Smooth muscle cell (in vitro differentiated cells): ENCODE measurements around the gene ACO2. TPM values are rescaled to one million over a fixed set of nuclear protein-coding genes. Genes with fewer than 3 reads are reported as not detected.

Experiments
- DNase-seq: peaks from one replicate; lab custom pipeline; 2025; ENCODE audit not compliant: unreplicated experiment; lab: John Stamatoyannopoulos, UW
- H2AFZ ChIP-seq: fragments of 200-600 bp; sonication (generic); 2 replicates; pipeline ENCODE4 v1.6.0; 2016; ENCODE audit warnings: antibody characterized with exemption, low read depth, mild to moderate bottlenecking
- H3F3A ChIP-seq: fragments of 200-600 bp; sonication (generic); 2 replicates; pipeline ENCODE4 v1.6.0; 2017; ENCODE audit warnings: antibody characterized with exemption, low read depth
- H3K27ac ChIP-seq: fragments of 200-600 bp; sonication (generic); 2 replicates; pipeline ENCODE4 v1.5.1; 2016; ENCODE audit warnings: low read depth, mild to moderate bottlenecking
- H3K27me3 ChIP-seq: fragments of 200-600 bp; sonication (generic); 2 replicates; pipeline ENCODE4 v1.6.1; 2016; ENCODE audit warnings: low read depth, mild to moderate bottlenecking
- H3K36me3 ChIP-seq: fragments of 200-600 bp; sonication (generic); 2 replicates; pipeline ENCODE4 v1.5.1; 2016; ENCODE audit warnings: low read depth
- H3K4me1 ChIP-seq: fragments of 200-600 bp; sonication (generic); 2 replicates; pipeline ENCODE4 v1.5.1; 2016; ENCODE audit warnings: low read depth
- H3K4me2 ChIP-seq: fragments of 200-600 bp; sonication (generic); 2 replicates; pipeline ENCODE4 v1.6.0; 2016; ENCODE audit warnings: mild to moderate bottlenecking
- H3K4me3 ChIP-seq: fragments of 200-600 bp; sonication (generic); 2 replicates; pipeline ENCODE4 v1.5.1; 2016; ENCODE audit warnings: mild to moderate bottlenecking
- H3K79me2 ChIP-seq: fragments of 200-600 bp; sonication (generic); 2 replicates; pipeline ENCODE4 v1.6.0; 2016; ENCODE audit warnings: low read depth, mild to moderate bottlenecking
- H3K9ac ChIP-seq: fragments of 200-600 bp; sonication (generic); 2 replicates; pipeline ENCODE4 v1.6.0; 2016; ENCODE audit warnings: low read depth
- H3K9me3 ChIP-seq: fragments of 200-600 bp; sonication (generic); replicated peaks from 2 replicates; pipeline ENCODE4 v1.5.1; 2016; ENCODE audit warnings: low read depth
- H4K20me1 ChIP-seq: fragments of 200-600 bp; sonication (generic); 2 replicates; pipeline ENCODE4 v1.6.0; 2016; ENCODE audit warnings: low read depth
- CTCF ChIP-seq: fragments of 200-600 bp; sonication (generic); IDR thresholded peaks from 2 replicates; pipeline ENCODE4 v1.5.1; 2017; ENCODE audit warnings: borderline replicate concordance, mild to moderate bottlenecking, antibody characterized with exemption; ENCODE audit not compliant: insufficient read depth, poor library complexity, severe bottlenecking
- WGBS: methylation state at CpG from one replicate; pipeline ENCODE4 v1.1.7; 2016; ENCODE audit warnings: low lambda C conversion rate; 5-methylcytosine and 5-hydroxymethylcytosine counted together
- polyA plus RNA-seq: library from polyadenylated mRNA; unstranded; fragments of >200 nt; fragmentation: Nextera tagmentation; extraction: Ambion mirVana; gene quantifications from 2 replicates; pipeline ENCODE4 v1.2.1, GENCODE V29; 2016
- total RNA-seq: library from RNA; depleted of rRNA; stranded (reverse); fragments of >200 nt; gene quantifications from 2 replicates; pipeline ENCODE4 v1.2.3, GENCODE V29; 2014

ACO2 gene
- total and polyA plus RNA-seq, 2 experiments from 2014 or later, result 33.0 to 72.1 TPM

GRCh38 chr22:41564563-41564962 is 95.6 kb downstream of the ACO2 start:
- DNase-seq, result no peak
- no peaks in the 10 kb centered on the region for H3K27me3 ChIP-seq
- peak overlapping the region; percentile 93 for H3K27ac ChIP-seq
- H2AFZ ChIP-seq, result no peak overlapping the region
- peaks cover 4% of the 10 kb centered on the region for H3F3A ChIP-seq
- WGBS, result 88% methylated on average over 8 of the region's 8 CpGs
- no peaks in the 10 kb centered on the region for H3K36me3 ChIP-seq
- no peak overlapping the region for H3K9ac ChIP-seq
- no peak overlapping the region for H3K4me2 ChIP-seq
- no peak overlapping the region for H3K4me3 ChIP-seq
- no peak for TF ChIP-seq CTCF
- no peaks in the 10 kb centered on the region for H3K79me2 ChIP-seq
- no peaks in the 10 kb centered on the region for H4K20me1 ChIP-seq
- H3K9me3 ChIP-seq, result no peaks in the 10 kb centered on the region
- peaks cover 13% of the 10 kb centered on the region for H3K4me1 ChIP-seq

DNA sequence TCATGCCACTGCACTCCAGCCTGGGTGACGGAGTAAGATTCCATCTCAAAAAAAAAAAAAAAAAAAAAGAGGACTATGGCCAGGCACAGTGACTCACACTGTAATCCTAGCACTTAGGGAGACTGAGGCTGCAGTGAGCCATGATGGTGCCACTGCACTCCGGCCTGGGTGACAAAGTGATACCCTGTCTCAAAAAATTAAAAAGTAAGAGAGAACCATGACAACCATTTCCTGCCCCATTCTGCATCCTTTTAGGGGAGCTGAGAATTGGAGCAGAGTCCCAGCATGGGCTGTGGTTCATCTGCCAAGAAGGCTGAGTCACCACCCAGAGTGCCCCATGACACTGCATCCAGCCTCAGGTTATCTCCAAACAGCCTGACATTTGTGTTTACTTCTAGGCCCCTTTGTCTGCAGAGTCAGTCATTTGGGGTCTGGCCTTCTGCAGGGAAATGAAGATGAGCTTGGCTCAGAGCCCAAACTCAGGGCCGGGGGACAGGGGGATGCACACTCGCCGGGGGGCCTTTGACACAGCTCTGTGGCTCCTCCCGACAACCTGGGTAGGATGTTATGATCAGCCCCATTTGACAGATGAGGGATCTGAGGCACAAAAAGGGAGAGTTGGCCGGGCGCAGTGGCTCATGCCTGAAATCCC is 96.6 kb downstream of the ACO2 start:
- Histone ChIP-seq H3K9ac (no peak overlapping the region), H3K9me3 (no peaks in the 10 kb centered on the region), H3K4me1 (peaks cover 5% of the 10 kb centered on the region), H3F3A (peaks cover 4% of the 10 kb centered on the region), H3K27me3 (no peaks in the 10 kb centered on the region), H3K4me3 (no peak overlapping the region), H3K79me2 (no peaks in the 10 kb centered on the region), H2AFZ (no peak overlapping the region), H3K36me3 (no peaks in the 10 kb centered on the region), H4K20me1 (no peaks in the 10 kb centered on the region), H3K4me2 (no peak overlapping the region), H3K27ac (peak overlapping the region; percentile 93)
- TF ChIP-seq CTCF, result no peak
- 21% methylated on average over 6 of the region's 8 CpGs for WGBS
- no peak for DNase-seq

DNA sequence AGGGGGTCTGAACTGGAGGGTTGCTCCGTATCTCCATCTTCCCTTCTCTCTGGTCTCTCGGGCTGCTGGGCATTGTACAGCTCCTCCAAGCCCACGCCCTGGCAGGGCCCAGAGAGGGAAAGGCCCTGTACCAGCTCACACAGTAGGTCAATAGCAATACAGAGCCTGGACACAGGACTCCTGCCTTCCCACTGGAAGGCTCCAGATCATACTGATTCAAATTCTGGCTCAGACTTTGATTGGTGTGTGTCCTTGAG is 98.5 kb downstream of the ACO2 start:
- H3K4me3 ChIP-seq, result no peak overlapping the region
- no peak overlapping the region for H3K9ac ChIP-seq
- no peak overlapping the region for H2AFZ ChIP-seq
- no peak overlapping the region for H3K27ac ChIP-seq
- peaks cover 4% of the 10 kb centered on the region for H3F3A ChIP-seq
- 95% methylated on average over 3 of the region's 3 CpGs for WGBS
- peaks cover 3% of the 10 kb centered on the region for H3K4me1 ChIP-seq
- H3K27me3 ChIP-seq, result no peaks in the 10 kb centered on the region
- no peak for DNase-seq
- no peaks in the 10 kb centered on the region for H3K36me3 ChIP-seq
- H3K79me2 ChIP-seq, result no peaks in the 10 kb centered on the region
- no peak for TF ChIP-seq CTCF
- H3K9me3 ChIP-seq, result no peaks in the 10 kb centered on the region
- no peak overlapping the region for H3K4me2 ChIP-seq
- no peaks in the 10 kb centered on the region for H4K20me1 ChIP-seq

- Histone ChIP-seq H3K9ac (no peak overlapping the region), H3K36me3 (no peaks in the 10 kb centered on the region), H2AFZ (no peak overlapping the region), H3F3A (no peaks in the 10 kb centered on the region), H3K27me3 (no peaks in the 10 kb centered on the region), H4K20me1 (no peaks in the 10 kb centered on the region), H3K27ac (no peak overlapping the region), H3K79me2 (no peaks in the 10 kb centered on the region), H3K4me1 (no peaks in the 10 kb centered on the region), H3K4me3 (no peak overlapping the region), H3K4me2 (no peak overlapping the region), H3K9me3 (no peaks in the 10 kb centered on the region)
- no peak for TF ChIP-seq CTCF
- WGBS, result 85% methylated on average over 7 of the region's 7 CpGs
- DNase-seq, result no peak
Observed at GRCh38 chr22:41568811-41569210, 99.9 kb downstream of the ACO2 start.
